Thyroid gland (tissue), 4 donors: ENCODE measurements around the gene CBFA2T3. TPM values are rescaled to one million over a fixed set of nuclear protein-coding genes. Genes with fewer than 3 reads are reported as not detected.

Experiments
- DNase-seq, 2 donors: peaks; one replicate each; pipeline ENCODE4 v3.0.0-alpha.2; 2019
- H3K27ac ChIP-seq, 3 donors: fragments of 200-600 bp; sonication (generic); 1 replicate in 2 of 3; 2 replicates in 1 of 3; pipeline ENCODE4 v1.5.1; 2016 to 2019; ENCODE audit warnings: mild to moderate bottlenecking in 1 of 3, moderate library complexity in 1 of 3
- H3K27me3 ChIP-seq: fragments of 200-600 bp; sonication (generic); one replicate; pipeline ENCODE4 v1.5.1; 2019
- H3K36me3 ChIP-seq, 2 donors: fragments of 200-600 bp; sonication (generic); one replicate each; pipeline ENCODE4 v1.5.1; 2016 to 2019
- H3K4me1 ChIP-seq, 2 donors: fragments of 200-600 bp; sonication (generic); one replicate each; pipeline ENCODE4 v1.5.1; 2017 to 2019
- H3K4me3 ChIP-seq, 3 donors: fragments of 200-600 bp; sonication (generic); replicated peaks in 1 of 3; 1 replicate in 2 of 3; 2 replicates in 1 of 3; pipeline ENCODE4 v1.5.1; 2016; ENCODE audit warnings: mild to moderate bottlenecking in 1 of 3
- H3K9me3 ChIP-seq: fragments of 200-600 bp; sonication (generic); one replicate; pipeline ENCODE4 v1.5.1; 2017
- POLR2A ChIP-seq, 2 donors: fragments of 450-650 bp; IDR thresholded peaks; one replicate each; pipeline ENCODE4 v1.6.1; 2017; ENCODE audit warnings: antibody characterized with exemption in 2 of 2, mild to moderate bottlenecking in 2 of 2, moderate library complexity in 1 of 2
- WGBS, 2 donors: methylation state at CpG; one replicate each; pipeline ENCODE4 v1.1.5; 2017; 5-methylcytosine and 5-hydroxymethylcytosine counted together
- intact Hi-C: fragments of 100-400 bp; cut with DNase I; formaldehyde crosslinking; loops from one replicate; pipeline ENCODE4 v1.15.1; 2023
- total RNA-seq, 4 donors: library from RNA; depleted of rRNA; stranded (reverse); fragments of >200 nt; gene quantifications; one replicate each; pipeline ENCODE4 v1.2.3, GENCODE V29; 2016
- TF ChIP-seq, protein P1 (sequence below), 6 experiments: fragments of 200-600 bp in 3 of 6; fragments of 450-650 bp in 3 of 6; sonication (generic) in 3 of 6; IDR thresholded peaks; one replicate each; pipeline ENCODE4 v1.5.1; 2016 to 2019; ENCODE audit warnings: antibody characterized with exemption in 6 of 6, mild to moderate bottlenecking in 2 of 6, inconsistent platforms in 1 of 6, moderate library complexity in 1 of 6

Gene CBFA2T3
- total RNA-seq, 4 donors from 2014 or later = 1.3 to 3.8 (median 2.6) TPM

DNA sequence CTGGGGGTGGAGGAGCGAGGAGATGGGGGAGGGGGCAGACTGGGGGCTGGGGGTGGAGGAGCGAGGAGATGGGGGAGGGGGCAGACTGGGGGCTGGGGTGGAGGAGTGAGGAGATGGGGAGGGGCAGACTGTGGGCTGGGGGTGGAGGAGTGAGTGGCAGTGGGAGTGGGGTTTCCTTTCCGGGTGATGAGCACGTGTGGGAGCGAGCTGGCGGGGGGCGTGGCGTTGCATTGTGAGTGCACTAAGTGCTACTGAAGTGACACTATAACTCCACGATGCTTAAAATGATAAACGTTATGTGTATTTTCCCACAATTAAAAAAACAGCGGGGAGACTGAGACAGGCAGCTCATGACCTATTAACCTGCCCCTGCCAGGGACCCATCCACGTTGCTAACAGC, 46.3 kb downstream of the CBFA2T3 start:
- DNase-seq = no peak
- no peaks in the 10 kb centered on the region for H3K27me3 ChIP-seq
- TF ChIP-seq, protein P1, sequence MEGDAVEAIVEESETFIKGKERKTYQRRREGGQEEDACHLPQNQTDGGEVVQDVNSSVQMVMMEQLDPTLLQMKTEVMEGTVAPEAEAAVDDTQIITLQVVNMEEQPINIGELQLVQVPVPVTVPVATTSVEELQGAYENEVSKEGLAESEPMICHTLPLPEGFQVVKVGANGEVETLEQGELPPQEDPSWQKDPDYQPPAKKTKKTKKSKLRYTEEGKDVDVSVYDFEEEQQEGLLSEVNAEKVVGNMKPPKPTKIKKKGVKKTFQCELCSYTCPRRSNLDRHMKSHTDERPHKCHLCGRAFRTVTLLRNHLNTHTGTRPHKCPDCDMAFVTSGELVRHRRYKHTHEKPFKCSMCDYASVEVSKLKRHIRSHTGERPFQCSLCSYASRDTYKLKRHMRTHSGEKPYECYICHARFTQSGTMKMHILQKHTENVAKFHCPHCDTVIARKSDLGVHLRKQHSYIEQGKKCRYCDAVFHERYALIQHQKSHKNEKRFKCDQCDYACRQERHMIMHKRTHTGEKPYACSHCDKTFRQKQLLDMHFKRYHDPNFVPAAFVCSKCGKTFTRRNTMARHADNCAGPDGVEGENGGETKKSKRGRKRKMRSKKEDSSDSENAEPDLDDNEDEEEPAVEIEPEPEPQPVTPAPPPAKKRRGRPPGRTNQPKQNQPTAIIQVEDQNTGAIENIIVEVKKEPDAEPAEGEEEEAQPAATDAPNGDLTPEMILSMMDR (IDR thresholded peaks at IDR 0.05) = no peak
- no peak for TF ChIP-seq POLR2A (IDR thresholded peaks at IDR 0.05)
- H3K4me1 ChIP-seq = no peaks in the 10 kb centered on the region
- intact Hi-C loops = loop anchor here (10.0 kb wide), 1 partner anchor 284 kb away; the partner anchor contains the start of gene ZNF778
- no peak overlapping the region for H3K4me3 ChIP-seq
- H3K36me3 ChIP-seq = no peaks in the 10 kb centered on the region
- no peak overlapping the region for H3K27ac ChIP-seq
- 79 to 82% methylated on average over 12 of the region's 12 CpGs for WGBS, 2 donors
- H3K9me3 ChIP-seq = no peaks in the 10 kb centered on the region

DNA sequence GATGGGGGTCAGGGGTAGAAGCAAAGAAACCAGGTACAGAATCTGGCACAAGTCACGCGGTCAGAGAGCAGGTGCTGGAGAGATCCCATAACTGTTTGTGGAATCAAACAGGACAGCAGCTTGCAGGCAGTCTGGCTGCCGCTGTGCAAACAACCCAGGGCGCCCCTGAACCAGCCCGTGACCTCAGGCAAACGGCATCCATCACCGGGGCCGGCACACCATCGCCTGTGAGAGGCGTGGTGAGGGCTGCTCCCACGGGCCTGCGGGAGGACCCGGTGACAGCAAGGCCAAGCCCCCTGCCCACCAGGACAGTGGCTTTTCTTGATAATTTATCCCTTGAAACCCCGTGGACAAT, 47.9 kb downstream of the CBFA2T3 start:
- TF ChIP-seq, protein P1 (IDR thresholded peaks at IDR 0.05) = no peak
- TF ChIP-seq POLR2A (IDR thresholded peaks at IDR 0.05) = no peak
- intact Hi-C loops = no loop called here
- Histone ChIP-seq H3K4me3 (no peak overlapping the region), H3K9me3 (no peaks in the 10 kb centered on the region), H3K27me3 (no peaks in the 10 kb centered on the region), H3K4me1 (no peaks in the 10 kb centered on the region), H3K36me3 (no peaks in the 10 kb centered on the region), H3K27ac (no peak overlapping the region)
- DNase-seq = no peak
- WGBS, 2 donors = 84 to 85% methylated on average over 7 to 14 of the region's 14 CpGs

DNA sequence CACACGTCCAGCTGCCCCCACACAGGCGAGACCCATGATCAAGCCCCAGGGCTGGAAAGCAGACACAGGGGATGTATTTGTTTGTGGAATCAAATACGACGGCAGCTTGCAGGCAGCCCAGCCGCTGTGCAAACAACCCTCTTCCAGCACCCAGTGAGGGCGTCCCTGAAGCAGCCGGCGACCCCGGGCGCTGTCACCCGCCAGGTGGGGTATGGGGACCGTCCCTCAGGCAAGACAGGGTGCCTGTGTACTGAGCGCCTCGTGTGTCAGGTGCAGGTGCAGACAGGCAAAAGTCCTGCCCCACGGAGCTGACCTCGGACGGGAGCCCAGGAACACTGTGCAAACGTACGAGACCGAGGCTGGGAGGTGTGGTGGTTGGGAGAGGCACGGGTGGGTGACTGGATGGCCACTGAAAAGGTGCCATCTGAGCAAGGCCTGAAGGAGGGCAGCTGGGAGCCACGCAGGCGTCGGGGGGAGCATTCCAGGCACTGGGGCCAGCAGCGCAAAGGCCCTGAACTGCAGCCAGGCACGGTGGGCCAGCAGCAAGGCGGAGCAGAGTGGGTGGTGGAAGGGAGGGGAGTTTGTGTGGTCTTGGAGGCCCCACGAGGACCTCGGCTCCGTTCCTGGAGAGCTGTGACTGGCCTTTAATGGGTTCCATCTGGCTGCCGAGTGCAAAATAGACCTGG, 48.5 kb downstream of the CBFA2T3 start:
- Histone ChIP-seq H3K27ac (no peak overlapping the region), H3K36me3 (no peaks in the 10 kb centered on the region), H3K27me3 (no peaks in the 10 kb centered on the region), H3K9me3 (no peaks in the 10 kb centered on the region), H3K4me3 (no peak overlapping the region), H3K4me1 (no peaks in the 10 kb centered on the region)
- WGBS, 2 donors = 76% methylated on average over 18 to 25 of the region's 31 CpGs
- DNase-seq = no peak
- intact Hi-C loops = no loop called here
- no peak for TF ChIP-seq POLR2A (IDR thresholded peaks at IDR 0.05)
- TF ChIP-seq, protein P1 (IDR thresholded peaks at IDR 0.05) = no peak

DNA sequence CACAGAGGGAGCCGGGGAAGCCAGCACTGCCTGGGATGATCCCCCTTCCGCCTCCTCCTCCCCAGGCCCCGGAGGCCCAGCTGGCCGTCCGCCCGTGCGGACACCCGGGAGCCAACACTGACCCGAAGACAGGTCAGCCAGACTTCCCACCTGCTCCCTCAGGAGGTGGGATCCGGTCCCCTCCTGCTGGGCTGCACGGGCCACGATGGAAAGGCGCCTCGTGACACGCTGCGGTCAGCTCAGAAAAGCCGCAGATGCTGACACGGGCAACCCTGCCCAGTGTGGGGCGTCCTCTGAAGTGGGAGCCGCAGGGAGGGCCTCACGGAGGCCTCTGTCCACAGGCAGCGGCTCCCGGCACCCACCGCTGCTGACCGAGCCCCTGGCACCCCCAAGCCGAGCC, 49.3 kb downstream of the CBFA2T3 start:
- 80 to 92% methylated on average over 2 to 7 of the region's 26 CpGs for WGBS, 2 donors
- TF ChIP-seq POLR2A (IDR thresholded peaks at IDR 0.05) = no peak
- TF ChIP-seq, protein P1 (IDR thresholded peaks at IDR 0.05) = no peak
- no peak overlapping the region for H3K4me3 ChIP-seq
- no peaks in the 10 kb centered on the region for H3K27me3 ChIP-seq
- no peak overlapping the region for H3K27ac ChIP-seq
- no peaks in the 10 kb centered on the region for H3K36me3 ChIP-seq
- DNase-seq = no peak
- peaks cover 0 to 1% of the 10 kb centered on the region in 2 donors for H3K4me1 ChIP-seq
- H3K9me3 ChIP-seq = no peaks in the 10 kb centered on the region
- intact Hi-C loops = no loop called here

DNA sequence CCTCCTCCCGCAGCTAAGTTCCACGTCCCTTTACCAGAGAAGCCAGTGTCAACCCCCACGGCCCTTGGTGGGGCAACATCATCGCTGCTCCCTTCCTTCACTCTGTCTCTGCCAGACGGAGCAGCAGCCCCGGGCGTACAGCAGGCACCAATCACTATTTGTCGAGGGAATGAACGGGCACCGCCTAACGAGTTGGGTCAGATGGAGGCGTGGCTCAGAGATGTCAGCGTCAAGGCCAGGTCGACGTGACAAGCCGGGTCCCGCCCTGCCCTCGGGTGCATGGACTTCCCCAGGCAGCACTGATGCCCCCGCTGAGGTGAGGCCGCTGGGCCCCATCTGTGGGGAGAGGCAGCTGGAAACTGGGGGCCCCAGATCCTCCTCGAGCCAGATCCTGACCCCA, 50.0 kb downstream of the CBFA2T3 start:
- Histone ChIP-seq H3K9me3 (no peaks in the 10 kb centered on the region), H3K4me1 (peaks cover 0 to 8% of the 10 kb centered on the region in 2 donors), H3K36me3 (no peaks in the 10 kb centered on the region), H3K27me3 (no peaks in the 10 kb centered on the region), H3K4me3 (no peak overlapping the region), H3K27ac (no peak overlapping the region)
- TF ChIP-seq POLR2A (IDR thresholded peaks at IDR 0.05) = no peak
- TF ChIP-seq, protein P1 (IDR thresholded peaks at IDR 0.05) = no peak
- intact Hi-C loops = no loop called here
- WGBS, 2 donors = 81 to 83% methylated on average over 18 to 19 of the region's 21 CpGs
- DNase-seq = no peak
